Activated gamma-delta T cell treated with anti-CD3 and anti-CD28 coated beads, Interleukin-2, amount 50 U/mL, for 16 hours (primary cell): ENCODE data around the gene CAMK1D.

Experiments
- DNase-seq: peaks from one replicate; pipeline ENCODE4 v3.0.0-alpha.2; 2020; ENCODE audit warnings: low read depth

Gene CAMK1D

DNA sequence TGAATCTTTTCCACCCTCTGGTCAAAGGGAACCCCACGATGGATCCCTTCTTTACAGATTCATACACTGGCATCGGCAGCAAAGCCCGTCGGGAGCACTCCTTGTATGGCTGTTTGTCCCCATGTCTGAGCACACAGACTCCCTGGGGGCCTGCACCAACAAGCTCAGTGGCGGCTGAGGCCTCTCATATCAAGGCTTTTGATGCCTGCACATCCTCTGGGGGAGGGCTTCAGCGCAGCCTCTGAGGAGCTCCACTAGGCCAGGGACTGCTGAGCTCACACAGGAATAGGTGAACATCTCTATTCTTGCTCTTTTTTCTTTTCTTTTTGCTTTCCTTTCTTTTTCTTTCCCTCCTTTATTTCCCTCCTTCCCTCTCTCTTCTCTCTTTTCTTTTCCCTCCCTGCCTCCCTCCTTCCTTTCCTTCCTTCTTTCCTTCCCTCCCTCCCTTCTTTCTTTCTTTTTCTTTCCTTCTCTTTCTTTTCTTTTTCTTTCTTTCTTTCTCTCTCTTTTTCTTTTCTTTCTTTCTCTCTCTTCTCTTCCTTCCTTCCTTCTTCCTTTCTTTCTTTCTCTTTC is 477.5 kb downstream of the CAMK1D start:
- DNase-seq = no peak

DNA sequence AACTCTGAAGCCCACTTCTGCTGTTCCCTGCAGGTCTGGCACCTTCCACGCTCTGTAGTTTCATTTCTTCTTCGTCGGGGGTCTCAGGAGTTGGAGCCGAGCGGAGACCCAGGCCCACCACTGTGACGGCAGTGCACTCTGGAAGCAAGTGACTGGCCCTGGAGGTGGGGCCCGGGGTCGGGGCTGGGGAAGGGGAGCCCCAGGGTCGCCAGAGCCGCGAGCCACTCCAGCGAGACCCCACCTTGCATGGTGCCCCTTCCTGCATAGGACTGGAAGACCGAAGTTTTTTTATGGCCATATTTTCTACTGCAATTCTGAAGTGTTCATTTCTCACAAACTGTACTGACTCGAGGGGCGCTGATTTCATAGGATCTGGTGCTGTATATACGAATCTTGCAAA is 479.4 kb downstream of the CAMK1D start:
- DNase-seq = no peak

DNA sequence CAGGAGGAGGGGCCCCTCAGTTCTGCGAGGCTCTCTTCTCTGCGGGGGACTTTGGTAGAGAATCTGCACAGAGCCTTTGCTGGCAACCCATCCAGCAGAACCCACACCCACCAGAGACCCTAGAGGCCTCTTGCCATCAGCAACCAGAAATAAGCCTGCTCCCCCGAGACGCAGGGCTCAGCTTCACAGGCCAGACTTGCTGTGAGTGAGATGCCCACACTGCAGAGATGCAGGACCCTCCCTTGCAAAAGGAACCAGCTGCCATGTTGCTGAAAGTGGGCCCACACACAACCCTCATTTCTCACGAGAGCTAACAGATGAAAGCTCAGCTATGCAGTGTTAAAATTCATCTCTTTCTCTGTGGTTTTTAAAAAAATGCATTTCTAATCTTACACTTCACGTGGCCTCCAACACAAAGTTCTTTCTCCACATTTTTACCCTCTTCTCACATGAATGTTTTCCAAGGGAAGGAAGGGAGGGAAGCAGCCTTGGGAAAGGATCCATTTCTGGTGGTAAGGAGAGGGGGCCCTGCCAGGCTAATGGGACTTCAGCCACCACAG is 480.6 kb downstream of the CAMK1D start:
- no peak for DNase-seq

DNA sequence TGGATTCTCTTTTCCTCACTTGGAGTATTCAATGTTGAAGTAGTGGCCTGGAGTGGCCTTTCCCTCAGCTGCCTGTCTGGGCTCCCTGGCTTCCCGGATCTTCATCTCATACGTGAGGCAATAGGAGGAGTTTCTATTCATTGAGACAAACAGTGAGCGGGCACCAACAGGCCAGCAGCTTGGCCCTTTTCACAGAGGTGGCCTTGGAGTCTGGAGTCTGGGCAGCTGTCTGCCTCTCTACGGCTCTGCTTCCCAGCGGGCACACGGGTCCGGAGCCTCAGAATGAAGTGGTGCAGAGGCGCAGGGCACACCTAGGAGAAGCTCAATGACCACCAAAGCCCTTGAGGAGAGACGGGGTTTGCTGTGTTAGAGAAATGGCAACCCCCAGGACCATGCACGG is 482.7 kb downstream of the CAMK1D start:
- DNase-seq = no peak

DNA sequence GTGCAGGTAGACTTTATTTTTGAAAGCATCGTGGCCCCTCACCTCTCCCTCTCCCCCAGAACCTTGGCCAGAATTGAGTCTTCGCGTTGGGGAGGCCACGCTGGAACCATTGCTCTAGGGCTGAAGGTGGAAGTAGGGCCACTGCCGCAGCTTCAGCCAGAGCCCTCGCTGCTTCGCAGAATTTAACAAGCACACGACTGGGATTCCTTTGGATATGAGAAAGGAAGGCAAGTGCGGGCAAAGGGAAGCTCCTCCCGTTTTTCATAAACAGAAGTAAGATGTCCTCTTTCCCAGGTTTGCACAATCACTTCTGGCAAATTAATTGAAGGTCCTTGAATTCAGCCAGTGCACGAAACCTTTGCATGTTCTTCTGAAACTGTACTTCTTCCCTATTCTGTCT is 484.1 kb downstream of the CAMK1D start:
- no peak for DNase-seq

DNA sequence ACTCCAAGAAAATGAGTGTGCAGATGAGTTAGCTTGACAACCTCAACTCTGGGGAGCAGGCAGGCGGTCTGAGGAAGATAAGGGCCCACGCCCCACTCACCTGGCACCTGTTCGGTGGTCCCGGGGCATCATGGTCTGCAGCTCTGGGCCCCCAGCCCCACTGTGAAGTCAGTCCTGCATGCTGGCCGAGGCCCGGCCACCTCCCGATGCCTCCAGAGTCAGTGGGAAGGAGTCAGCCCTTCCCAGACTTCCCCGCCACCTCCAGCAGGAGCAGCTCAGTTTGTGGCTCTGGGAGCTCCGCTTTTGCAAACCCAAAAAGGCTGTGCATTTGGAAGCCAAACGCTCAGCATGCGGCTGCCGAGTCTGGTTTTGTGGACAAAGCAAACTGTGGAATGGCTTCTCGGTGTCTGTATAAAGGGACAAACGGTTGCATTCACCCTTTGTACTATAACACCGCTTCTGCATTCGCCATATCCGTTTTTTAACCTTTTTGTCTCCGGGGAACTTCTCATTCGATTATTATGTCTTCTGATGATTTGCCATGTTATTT is 484.8 kb downstream of the CAMK1D start:
- no peak for DNase-seq

DNA sequence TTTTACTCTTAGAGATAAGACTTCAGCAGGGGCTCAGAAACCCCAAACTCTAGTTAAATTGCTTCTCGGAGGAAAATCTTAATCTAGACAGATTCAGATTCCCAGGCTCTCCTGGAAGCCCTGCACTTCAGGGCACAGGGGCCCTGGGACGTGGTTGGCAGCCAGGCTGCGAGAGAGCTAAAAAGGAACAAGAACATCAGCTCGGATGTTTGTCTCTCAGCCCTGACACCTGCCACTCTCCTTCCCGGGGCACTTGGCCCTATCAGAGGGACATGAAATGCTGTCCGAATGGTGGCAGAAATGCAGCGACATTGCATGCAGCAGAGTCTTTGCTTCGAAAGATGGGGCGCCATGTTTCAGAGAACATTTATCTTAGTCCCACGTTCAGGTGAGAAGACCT is 485.4 kb downstream of the CAMK1D start:
- DNase-seq = no peak

DNA sequence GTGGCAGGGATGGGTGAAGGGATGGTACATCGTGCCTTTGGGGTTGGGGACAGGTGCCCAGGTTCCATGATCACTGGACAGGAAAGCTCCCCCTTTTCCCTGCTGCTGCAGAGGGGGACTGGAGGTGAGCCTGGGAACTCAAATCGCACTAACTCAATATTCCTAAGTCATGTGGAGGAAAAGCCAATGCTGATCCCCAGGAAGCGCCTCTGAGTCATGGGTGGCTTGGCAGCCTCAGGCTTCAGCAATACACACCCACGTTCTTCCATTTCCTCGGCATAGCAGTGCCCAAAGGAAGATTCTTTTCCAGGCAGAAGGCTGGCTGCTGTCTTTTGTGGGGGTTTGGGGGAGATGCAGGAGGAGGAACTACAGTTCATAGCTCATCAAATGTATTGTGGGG is 486.4 kb downstream of the CAMK1D start:
- DNase-seq = no peak

DNA sequence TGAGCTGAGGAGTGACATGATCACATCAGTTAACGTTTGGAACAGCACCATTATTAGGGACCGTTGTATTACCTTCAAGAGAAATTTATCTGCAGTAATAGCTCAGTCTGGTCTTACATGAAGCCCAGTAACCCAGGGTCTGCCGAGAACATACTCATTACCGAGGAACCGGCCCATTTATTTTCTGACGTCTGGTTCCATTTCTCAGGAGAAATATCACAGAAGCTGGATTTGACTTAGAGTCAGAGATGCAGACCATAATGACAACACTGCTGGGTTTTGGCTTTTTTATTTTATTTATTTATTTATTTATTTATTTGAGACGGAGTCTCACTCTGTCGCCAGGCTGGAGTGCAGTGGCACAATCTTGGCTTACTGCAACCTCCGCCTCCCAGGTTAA is 489.0 kb downstream of the CAMK1D start:
- DNase-seq = no peak

DNA sequence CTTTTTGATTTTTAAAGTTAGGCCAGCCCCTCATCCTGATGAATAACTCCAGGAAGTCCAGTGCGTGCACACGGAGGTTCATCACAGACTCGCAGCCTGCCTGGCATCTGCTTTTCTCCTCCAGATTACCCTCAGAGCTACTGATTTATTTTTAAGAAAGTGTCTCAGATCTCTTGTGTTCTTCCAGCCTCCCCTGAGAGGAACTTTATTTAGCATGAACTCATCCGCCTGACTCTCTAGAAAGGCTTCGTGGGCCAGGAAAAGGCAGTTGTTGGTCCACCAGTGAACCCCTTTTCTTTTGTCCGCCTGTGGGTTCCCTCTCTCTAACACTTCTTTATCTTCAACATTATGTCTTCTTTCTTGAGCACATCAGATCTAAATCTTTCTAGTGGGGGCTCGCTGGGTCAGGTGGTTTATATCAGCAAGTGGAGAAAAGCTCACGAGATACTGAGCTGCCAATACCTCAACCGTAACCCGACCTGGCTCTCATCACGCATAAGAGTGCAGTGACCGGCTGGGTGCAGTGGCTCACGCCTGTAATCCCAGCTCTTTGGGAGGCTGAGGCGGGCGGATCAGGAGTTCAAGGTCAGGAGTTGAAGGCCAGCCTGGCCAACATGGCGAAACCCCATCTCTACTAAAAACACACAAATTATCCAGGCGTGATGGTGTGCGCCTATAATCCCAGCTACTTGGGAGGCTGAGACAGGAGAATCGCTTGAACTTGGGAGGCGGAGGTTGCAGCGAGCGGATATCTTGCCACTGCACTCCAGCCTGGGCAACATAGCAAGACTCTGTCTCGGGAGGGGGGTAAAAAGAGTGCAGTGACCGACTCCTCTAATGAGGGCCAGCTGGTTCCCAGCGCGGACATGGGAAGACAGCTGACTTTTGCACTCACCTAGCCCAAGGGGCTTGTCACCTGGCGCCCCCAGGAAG is 489.9 kb downstream of the CAMK1D start:
- no peak for DNase-seq

DNA sequence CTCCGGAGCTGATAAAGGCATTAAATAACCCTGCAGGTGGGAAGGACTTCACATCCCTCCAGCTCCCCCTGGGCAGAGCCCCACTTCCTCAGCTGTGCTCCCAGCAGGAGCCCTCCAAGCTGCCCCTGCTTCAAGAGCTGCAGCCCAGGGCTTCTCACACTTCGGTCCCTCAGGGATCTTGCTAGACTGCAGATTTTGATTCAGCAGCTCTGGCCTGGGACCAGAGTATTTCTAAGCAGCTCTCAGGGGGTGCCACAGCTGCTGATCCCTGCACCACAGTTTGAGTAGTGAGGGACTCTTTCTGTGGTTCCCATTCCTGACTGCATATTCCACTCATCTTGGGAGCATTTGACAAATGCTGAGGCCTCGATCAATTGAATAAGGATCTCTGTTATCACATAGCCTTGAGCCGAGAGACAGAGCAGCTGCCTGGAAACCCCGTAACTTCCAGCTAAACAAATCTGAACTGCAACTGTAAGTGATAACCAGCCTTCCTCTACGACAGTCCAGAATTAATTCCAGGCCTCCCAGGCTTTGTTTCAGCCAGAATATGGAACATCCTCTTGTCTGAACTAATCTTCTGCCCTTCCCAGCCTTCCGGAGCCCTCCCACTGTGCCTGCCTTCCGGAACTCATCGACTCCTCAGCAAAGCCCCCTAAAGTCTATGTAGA is 490.7 kb downstream of the CAMK1D start:
- DNase-seq = no peak

DNA sequence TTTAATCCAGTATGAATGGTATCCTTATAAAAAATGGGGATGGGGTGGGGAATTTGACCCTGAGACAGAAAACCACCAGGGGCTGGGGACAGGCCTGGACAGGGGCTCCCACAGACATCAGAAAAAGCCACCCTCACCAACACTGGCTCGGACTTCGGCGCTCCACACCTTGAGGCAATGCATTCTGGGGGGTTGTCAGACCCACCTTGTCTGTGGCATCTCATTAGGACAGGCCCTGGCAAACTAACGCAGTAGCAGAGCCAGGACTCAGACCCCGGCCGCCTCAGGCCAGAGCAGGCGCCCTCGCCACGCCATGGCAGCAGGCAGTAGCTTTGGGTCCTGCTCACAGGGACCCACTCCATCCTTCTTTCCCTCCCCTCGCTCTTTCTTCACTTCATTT is 492.1 kb downstream of the CAMK1D start:
- no peak for DNase-seq

DNA sequence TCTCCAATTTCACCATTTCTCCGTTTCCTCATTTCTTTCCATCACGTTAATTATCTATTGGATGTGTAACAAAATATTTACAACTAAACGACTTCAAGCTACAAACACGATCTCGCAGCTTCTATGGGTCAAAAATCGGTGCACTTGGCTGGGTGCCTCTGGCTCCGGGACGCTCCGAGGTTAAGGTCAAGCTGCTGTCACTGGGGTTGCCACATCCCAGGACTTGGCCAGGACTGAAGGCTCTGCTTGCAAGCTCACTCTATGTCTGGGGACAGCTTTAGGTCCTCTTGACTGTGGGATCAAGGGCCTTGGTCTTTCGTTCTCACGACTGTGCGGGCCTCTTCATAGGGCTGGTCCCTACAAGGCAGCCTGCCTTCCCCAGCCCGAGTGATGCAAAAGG is 492.5 kb downstream of the CAMK1D start:
- no peak for DNase-seq

DNA sequence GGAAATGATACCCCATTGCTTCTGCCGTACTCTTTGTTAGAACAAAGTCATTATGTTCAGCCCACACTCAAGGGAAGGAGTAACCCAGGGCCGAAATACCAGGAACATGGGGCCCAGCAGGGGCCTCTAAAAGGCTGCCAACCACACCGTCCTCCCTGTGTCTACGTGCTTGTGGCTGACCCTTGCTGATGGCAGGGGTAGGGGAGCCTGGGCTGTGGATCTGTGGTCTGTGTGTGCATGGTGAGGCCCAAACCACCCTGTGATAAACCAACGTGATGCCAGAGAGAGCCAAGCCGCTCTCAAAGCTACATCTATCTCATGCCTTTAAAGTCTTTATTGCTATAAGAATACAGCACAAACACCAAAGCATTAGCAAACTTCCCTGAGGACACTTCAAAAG is 493.0 kb downstream of the CAMK1D start:
- no peak for DNase-seq

DNA sequence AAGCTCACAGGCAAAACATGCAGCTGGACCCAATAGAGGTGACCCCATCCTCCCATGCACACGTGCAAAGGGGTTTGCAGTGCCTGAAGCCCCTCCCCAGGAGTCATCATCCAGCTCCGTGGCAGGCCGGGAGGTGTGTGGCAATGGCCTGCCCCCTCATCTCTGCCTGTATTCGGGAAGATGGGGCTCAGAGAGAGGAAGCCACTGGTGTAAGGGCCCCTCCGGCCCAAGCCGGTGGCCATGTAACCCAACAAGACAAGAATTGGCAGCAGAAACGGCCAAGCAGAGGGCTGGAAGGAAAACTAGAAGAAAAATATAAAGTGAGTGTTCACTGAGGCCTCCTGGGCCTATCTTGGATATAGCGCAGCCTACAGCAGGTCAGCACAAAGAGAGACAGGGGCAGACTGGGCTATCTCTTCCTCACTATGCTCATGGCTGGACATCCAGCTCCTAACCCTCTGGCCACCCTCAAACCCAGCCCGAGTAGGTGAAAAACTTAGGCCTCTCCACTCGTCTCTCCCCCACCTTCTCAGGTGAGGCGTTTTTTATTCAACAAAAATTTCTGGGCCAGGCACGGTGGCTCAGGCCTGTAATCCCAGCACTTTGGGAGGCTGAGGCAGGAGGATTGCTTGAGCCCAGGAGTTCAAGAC is 494.1 kb downstream of the CAMK1D start:
- DNase-seq = no peak

DNA sequence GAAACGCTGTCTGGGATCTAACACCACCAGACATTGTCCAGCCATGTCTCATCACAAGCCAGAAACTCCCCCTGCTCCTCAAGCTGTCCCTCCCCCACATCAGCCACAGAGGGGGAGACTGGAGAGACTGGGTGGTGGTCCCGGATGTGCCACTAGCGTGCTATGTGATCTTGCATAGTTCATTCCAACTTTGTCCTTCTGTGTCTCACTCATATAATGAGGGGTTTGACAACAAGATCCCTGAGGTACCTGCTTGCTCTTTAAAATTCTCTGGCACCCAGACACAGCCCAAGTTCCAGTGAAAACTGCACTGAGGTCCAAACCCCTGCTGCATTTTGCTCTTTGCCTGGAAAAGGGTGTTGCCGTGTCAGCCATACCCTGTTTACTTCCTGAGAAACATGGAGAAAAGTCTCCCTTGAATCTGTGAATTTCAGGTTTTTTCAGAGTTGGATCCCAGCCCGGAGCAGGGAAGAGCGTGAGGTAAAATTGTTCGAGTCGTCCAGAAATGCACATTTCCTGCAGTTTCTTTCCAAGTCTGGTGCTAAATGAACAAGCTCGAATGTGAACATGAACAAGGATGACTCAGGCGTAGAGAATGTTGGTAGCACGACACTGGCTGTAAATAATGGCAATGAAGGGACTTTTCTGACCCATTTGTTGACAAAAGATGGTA is 495.6 kb downstream of the CAMK1D start:
- DNase-seq = no peak

DNA sequence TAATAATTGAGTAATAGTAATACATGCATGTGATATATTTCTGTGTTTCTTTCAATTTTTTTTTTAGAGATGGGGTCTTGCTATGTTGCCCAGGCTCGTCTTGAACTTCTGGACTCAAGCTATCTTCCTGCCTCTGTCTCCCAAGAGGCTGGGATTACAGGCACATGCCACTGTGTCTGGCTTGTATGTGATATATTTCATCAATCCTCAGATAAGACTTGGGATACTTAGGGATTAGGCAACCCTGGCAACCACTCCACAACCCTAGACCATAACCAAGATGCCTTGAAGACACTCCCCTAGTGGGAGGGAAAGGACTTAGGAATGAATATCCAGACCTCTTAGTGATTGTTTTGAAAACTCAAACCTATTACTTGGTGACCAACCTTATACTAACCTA is 497.4 kb downstream of the CAMK1D start:
- no peak for DNase-seq

DNA sequence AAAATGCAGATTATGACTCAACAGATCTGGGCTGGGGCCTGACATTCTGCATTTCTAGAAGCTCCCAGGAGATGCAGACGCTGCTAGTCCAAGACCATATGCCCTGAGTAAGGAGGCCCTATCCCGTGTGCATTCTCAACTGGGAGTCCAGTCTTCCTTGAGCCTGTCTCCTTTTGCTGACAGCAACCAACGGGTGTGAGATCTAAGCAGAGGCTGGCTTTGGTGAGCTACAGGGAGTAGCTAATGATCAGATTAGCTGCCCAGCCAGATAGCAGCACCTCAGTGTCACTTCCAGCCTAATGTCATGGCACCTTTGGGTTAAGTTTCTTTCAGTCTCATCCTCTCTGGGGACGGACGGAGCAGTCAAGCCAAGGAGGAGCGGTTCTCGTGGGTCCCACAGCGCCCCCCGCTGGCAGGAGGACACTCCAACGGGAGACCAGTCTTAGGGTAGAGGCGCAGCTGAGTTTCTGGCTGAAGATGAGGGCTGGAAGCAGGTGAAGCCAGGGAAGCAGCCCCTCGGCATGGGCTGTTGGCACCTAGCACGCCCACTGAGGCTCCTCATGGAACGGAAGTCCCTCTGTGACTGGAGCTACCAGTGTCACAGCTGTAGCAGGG is 498.1 kb downstream of the CAMK1D start:
- no peak for DNase-seq

DNA sequence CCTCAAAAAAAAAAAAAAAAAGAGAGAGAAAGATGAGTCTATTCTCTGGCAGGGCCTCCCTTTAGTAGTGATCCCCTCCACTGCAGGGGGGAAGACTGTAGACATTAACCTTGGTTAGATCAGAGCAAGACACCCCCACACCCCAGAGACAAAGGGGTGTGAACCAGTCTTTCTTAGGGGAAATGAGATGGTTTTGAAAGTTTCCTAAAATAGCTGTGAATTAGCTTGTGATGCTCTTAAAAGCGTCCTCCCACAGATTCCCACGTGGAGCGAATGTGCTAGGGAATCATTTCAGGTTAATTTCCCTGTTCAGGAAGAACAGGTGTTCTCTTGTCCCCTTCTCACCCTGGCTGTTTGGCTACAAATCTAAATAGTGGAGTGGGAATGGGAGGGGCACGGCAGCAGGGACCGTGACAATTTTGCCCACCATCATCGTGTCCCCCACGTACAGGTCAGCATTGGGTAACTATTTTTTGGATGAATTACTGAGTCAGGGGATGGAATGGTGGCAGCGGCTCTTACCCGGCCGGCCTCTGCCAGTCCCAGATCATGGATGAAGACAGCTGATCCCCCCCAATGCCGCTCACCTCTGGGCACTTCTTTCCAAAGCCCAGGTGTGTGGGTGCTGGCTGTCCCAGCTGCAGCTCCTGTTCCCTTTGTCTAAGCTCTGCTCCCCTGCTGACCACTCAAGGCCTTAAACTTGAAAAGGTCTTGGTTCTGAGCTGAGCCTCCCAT is 499.3 kb downstream of the CAMK1D start:
- no peak for DNase-seq
